ENCODE results near the gene GPSM1.

- TF ChIP-seq POLR2AphosphoS5 (IDR thresholded peaks at IDR 0.05) (no peak), POLR2A (IDR thresholded peaks at IDR 0.05) (no peak)
- TF ChIP-seq, protein P1, sequence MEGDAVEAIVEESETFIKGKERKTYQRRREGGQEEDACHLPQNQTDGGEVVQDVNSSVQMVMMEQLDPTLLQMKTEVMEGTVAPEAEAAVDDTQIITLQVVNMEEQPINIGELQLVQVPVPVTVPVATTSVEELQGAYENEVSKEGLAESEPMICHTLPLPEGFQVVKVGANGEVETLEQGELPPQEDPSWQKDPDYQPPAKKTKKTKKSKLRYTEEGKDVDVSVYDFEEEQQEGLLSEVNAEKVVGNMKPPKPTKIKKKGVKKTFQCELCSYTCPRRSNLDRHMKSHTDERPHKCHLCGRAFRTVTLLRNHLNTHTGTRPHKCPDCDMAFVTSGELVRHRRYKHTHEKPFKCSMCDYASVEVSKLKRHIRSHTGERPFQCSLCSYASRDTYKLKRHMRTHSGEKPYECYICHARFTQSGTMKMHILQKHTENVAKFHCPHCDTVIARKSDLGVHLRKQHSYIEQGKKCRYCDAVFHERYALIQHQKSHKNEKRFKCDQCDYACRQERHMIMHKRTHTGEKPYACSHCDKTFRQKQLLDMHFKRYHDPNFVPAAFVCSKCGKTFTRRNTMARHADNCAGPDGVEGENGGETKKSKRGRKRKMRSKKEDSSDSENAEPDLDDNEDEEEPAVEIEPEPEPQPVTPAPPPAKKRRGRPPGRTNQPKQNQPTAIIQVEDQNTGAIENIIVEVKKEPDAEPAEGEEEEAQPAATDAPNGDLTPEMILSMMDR (IDR thresholded peaks at IDR 0.05): no peak
Measured at GRCh38 chr9:136346927-136347465, 19.7 kb downstream of the GPSM1 start.
